IMR-90 (cell line): ENCODE results near the gene CCR3. TPM values are rescaled to one million over a fixed set of nuclear protein-coding genes. Genes with fewer than 3 reads are reported as not detected.

Experiments used
- ATAC-seq: fragments of 200-7000 bp; cut with Tn5 transposase; 2 replicates; pipeline ENCODE4 v1.9.1; 2020; ENCODE audit warnings: low read depth, mild to moderate bottlenecking, moderate library complexity
- BruUV-seq: library from RNA; stranded (reverse); fragments of 400-500 nt; replicated peaks from 2 replicates; lab custom pipeline; 2021; lab: Mats Ljungman, UMichigan
- CTCF ChIA-PET: fragments of 300-600 bp; formaldehyde crosslinking; extraction: SDS; loops from one replicate; lab custom pipeline; 2021; ENCODE audit warnings: antibody characterized with exemption; lab: Yijun Ruan, JAX
- POLR2A ChIA-PET: fragments of 300-600 bp; sonication (Branson Sonifier 250); formaldehyde crosslinking; loops from one replicate; lab custom pipeline; 2022; ENCODE audit warnings: antibody characterized with exemption; ENCODE audit not compliant: unreplicated experiment; lab: Charles Lee
- DNase-seq: peaks from one replicate; pipeline ENCODE4 v3.0.0; 2013
- H2AFZ ChIP-seq: replicated peaks from 2 replicates; pipeline ENCODE3; 2013; ENCODE audit warnings: low read length, mild to moderate bottlenecking; ENCODE audit not compliant: poor library complexity
- H2AK5ac ChIP-seq: 2 replicates; pipeline ENCODE4 v1.6.1; 2013; ENCODE audit warnings: low read depth, low read length, inconsistent platforms
- H2AK9ac ChIP-seq: replicated peaks from 2 replicates; pipeline ENCODE3; 2013; ENCODE audit warnings: mild to moderate bottlenecking, low read depth, low read length, moderate library complexity; ENCODE audit not compliant: poor library complexity
- H2BK120ac ChIP-seq: 2 replicates; pipeline ENCODE4 v1.6.1; 2013; ENCODE audit warnings: low read depth, low read length, inconsistent platforms
- H2BK15ac ChIP-seq: 3 replicates; pipeline ENCODE4 v1.6.1; 2013; ENCODE audit warnings: low read depth, low read length, inconsistent platforms
- H2BK20ac ChIP-seq: 2 replicates; pipeline ENCODE4 v1.6.1; 2013; ENCODE audit warnings: low read depth, mild to moderate bottlenecking, inconsistent platforms, low read length, moderate library complexity
- H2BK5ac ChIP-seq: 2 replicates; pipeline ENCODE4 v1.6.1; 2013; ENCODE audit warnings: mild to moderate bottlenecking, low read depth, low read length, inconsistent platforms; ENCODE audit not compliant: poor library complexity, severe bottlenecking
- H3K14ac ChIP-seq: replicated peaks from 2 replicates; pipeline ENCODE4 v1.6.1; 2013; ENCODE audit warnings: low read depth, low read length, inconsistent platforms
- H3K18ac ChIP-seq: 2 replicates; pipeline ENCODE4 v1.6.1; 2013; ENCODE audit warnings: low read depth, low read length, control low read depth
- H3K23ac ChIP-seq: 2 replicates; pipeline ENCODE4 v1.6.1; 2013; ENCODE audit warnings: low read depth, low read length, inconsistent platforms
- H3K27ac ChIP-seq: 2 replicates; pipeline ENCODE4 v1.5.1; 2013; ENCODE audit warnings: mild to moderate bottlenecking, control low read depth, low read length; ENCODE audit not compliant: insufficient read depth
- H3K27me3 ChIP-seq: 2 replicates; pipeline ENCODE4 v1.6.1; 2013; ENCODE audit warnings: low read length; ENCODE audit not compliant: control insufficient read depth, insufficient read depth
- H3K36me3 ChIP-seq: 2 replicates; pipeline ENCODE4 v1.6.1; 2013; ENCODE audit warnings: low read length, mixed read lengths; ENCODE audit not compliant: control insufficient read depth, insufficient read depth
- H3K4ac ChIP-seq: 2 replicates; pipeline ENCODE4 v1.6.1; 2013; ENCODE audit warnings: low read depth, low read length, inconsistent platforms
- H3K4me1 ChIP-seq: 2 replicates; pipeline ENCODE4 v1.6.1; 2013; ENCODE audit warnings: low read length, mixed read lengths; ENCODE audit not compliant: control insufficient read depth, insufficient read depth
- H3K4me2 ChIP-seq: 2 replicates; pipeline ENCODE4 v1.6.1; 2013; ENCODE audit warnings: low read depth, mild to moderate bottlenecking, control low read depth, low read length, moderate library complexity
- H3K4me3 ChIP-seq: 2 replicates; pipeline ENCODE4 v1.5.1; 2013; ENCODE audit warnings: low read depth, mild to moderate bottlenecking, control low read depth, low read length, moderate library complexity; ENCODE audit not compliant: insufficient read depth
- H3K56ac ChIP-seq: 2 replicates; pipeline ENCODE4 v1.6.1; 2013; ENCODE audit warnings: low read length, inconsistent platforms; ENCODE audit not compliant: insufficient read depth; ENCODE audit errors: extremely low read depth
- H3K79me1 ChIP-seq, 2 experiments: 2 replicates each; pipeline ENCODE4 v1.6.1; 2013; ENCODE audit warnings: low read length in 2 of 2, inconsistent platforms in 1 of 2, low read depth in 1 of 2
- H3K9ac ChIP-seq: 2 replicates; pipeline ENCODE4 v1.6.1; 2013; ENCODE audit warnings: low read depth, low read length, control low read depth
- H3K9me1 ChIP-seq: 2 replicates; pipeline ENCODE4 v1.6.1; 2013; ENCODE audit warnings: low read length, inconsistent platforms; ENCODE audit not compliant: insufficient read depth
- H3K9me3 ChIP-seq: 2 replicates; pipeline ENCODE4 v1.6.1; 2013; ENCODE audit warnings: low read length; ENCODE audit not compliant: control insufficient read depth, insufficient read depth
- H4K20me1 ChIP-seq: 2 replicates; pipeline ENCODE4 v1.6.1; 2013; ENCODE audit warnings: low read length, inconsistent platforms; ENCODE audit not compliant: insufficient read depth
- H4K5ac ChIP-seq: 2 replicates; pipeline ENCODE4 v1.6.1; 2013; ENCODE audit warnings: mild to moderate bottlenecking, low read depth, low read length, control low read depth
- H4K8ac ChIP-seq, 2 experiments: 2 replicates each; pipeline ENCODE4 v1.6.1; 2013; ENCODE audit warnings: low read depth in 2 of 2, low read length in 2 of 2, control low read depth in 1 of 2, inconsistent platforms in 1 of 2
- H4K91ac ChIP-seq: 2 replicates; pipeline ENCODE4 v1.6.1; 2013; ENCODE audit warnings: low read depth, low read length, inconsistent platforms; ENCODE audit not compliant: insufficient read depth
- BHLHE40 ChIP-seq: fragments of 150-350 bp; IDR thresholded peaks from 2 replicates; pipeline ENCODE4 v1.6.1; 2016; ENCODE audit warnings: mild to moderate bottlenecking, low read depth, low read length
- CEBPB ChIP-seq: IDR thresholded peaks from 2 replicates; pipeline ENCODE4 v1.6.1; 2012; ENCODE audit warnings: low read depth, low read length, improper control_type of control experiment
- CHD1 ChIP-seq: IDR thresholded peaks from 2 replicates; pipeline ENCODE4 v1.6.1; 2012; ENCODE audit warnings: low read depth, low read length, improper control_type of control experiment
- CTCF ChIP-seq: conservative IDR thresholded peaks from 2 replicates; pipeline ENCODE4 v1.5.1; 2012; ENCODE audit warnings: mild to moderate bottlenecking, low read depth, low read length, improper control_type of control experiment
- ELK1 ChIP-seq: fragments of 150-350 bp; IDR thresholded peaks from 2 replicates; pipeline ENCODE4 v1.6.1; 2016; ENCODE audit warnings: low read depth, mild to moderate bottlenecking, low read length, moderate library complexity, borderline replicate concordance
- FOS ChIP-seq: fragments of 150-350 bp; IDR thresholded peaks from 2 replicates; pipeline ENCODE4 v1.6.1; 2016; ENCODE audit warnings: low read depth, low read length
- MAFK ChIP-seq: IDR thresholded peaks from 2 replicates; pipeline ENCODE4 v1.6.1; 2012; ENCODE audit warnings: low read depth, low read length, improper control_type of control experiment
- MXI1 ChIP-seq: IDR thresholded peaks from 2 replicates; pipeline ENCODE4 v1.6.1; 2012; ENCODE audit warnings: low read depth, mild to moderate bottlenecking, low read length, moderate library complexity, borderline replicate concordance
- NFE2L2 ChIP-seq: fragments of 150-350 bp; IDR thresholded peaks from 2 replicates; pipeline ENCODE4 v1.6.1; 2016; ENCODE audit warnings: low read depth, mild to moderate bottlenecking, low read length
- RAD21 ChIP-seq: IDR thresholded peaks from 2 replicates; pipeline ENCODE4 v1.6.1; 2012; ENCODE audit warnings: low read length, improper control_type of control experiment
- RCOR1 ChIP-seq: IDR thresholded peaks from 2 replicates; pipeline ENCODE4 v1.6.1; 2012; ENCODE audit warnings: mild to moderate bottlenecking, low read length, improper control_type of control experiment; ENCODE audit not compliant: insufficient replicate concordance
- RFX5 ChIP-seq: IDR thresholded peaks from 2 replicates; pipeline ENCODE4 v1.8.0; 2012; ENCODE audit warnings: low read depth, mild to moderate bottlenecking, low read length, moderate library complexity
- SMC3 ChIP-seq: fragments of 150-350 bp; IDR thresholded peaks from 2 replicates; pipeline ENCODE4 v1.6.1; 2016; ENCODE audit warnings: low read depth, mild to moderate bottlenecking, antibody characterized with exemption, low read length, moderate library complexity
- USF2 ChIP-seq: fragments of 150-350 bp; IDR thresholded peaks from 2 replicates; pipeline ENCODE4 v1.6.1; 2017; ENCODE audit warnings: mild to moderate bottlenecking, antibody characterized with exemption, low read length, low read depth
- WGBS, 2 experiments: methylation state at CpG; one replicate each; pipeline versions ENCODE4 v1.1.5 to v1.1.7; 2013; ENCODE audit warnings: missing lambda C conversion rate in 2 of 2; ENCODE audit not compliant: insufficient read length in 1 of 2; ENCODE audit errors: extremely low coverage in 2 of 2; 5-methylcytosine and 5-hydroxymethylcytosine counted together
- dilution Hi-C: fragments of 300-500 bp; cut with HindIII; formaldehyde crosslinking; loops from one replicate; pipeline ENCODE4 v1.14.3; 2018; ENCODE audit warnings: low sequenced_read_pairs; ENCODE audit not compliant: unreplicated experiment
- in situ Hi-C: fragments of 300-500 bp; cut with MboI; formaldehyde crosslinking; loops from 3 replicates; pipeline ENCODE4 v1.14.3; 2019; ENCODE audit warnings: low sequenced_read_pairs, inconsistent platforms, mixed read lengths
- intact Hi-C: fragments of 100-400 bp; cut with micrococcal nuclease; formaldehyde crosslinking; loops from 2 replicates; pipeline ENCODE4 v1.10.0; 2022
- polyA plus RNA-seq, 3 experiments: library from polyadenylated mRNA; depleted of rRNA; stranded (reverse); fragments of >200 nt; gene quantifications; 2 replicates each; pipeline ENCODE4 v1.2.3, GENCODE V29; 2012; ENCODE audit warnings: low replicate concordance in 1 of 3
- total RNA-seq: library from RNA; depleted of rRNA; stranded (reverse); fragments of >200 nt; gene quantifications from 2 replicates; pipeline ENCODE4 v1.2.3, GENCODE V29; 2012

Gene CCR3
- total and polyA plus RNA-seq, 2 of the 4 experiments (the other 2 are of a cell fraction), result not detected

GRCh38 chr3:46261926-46262594 lies 19.8 kb downstream of the CCR3 start:
- no peaks in the 10 kb centered on the region for H4K20me1 ChIP-seq
- H3K9me1 ChIP-seq, result no peaks in the 10 kb centered on the region
- no peak; the same call in 1 of the 2 replicates for ATAC-seq
- no CpG with 5 or more reads among the region's 5 CpGs for WGBS, 2 experiments
- H3K4me1 ChIP-seq, result no peaks in the 10 kb centered on the region
- no peak overlapping the region for H4K8ac ChIP-seq
- ChIA-PET CTCF (no interaction called here), POLR2A (no interaction called here)
- no peak overlapping the region for H3K23ac ChIP-seq
- no peaks in the 10 kb centered on the region for H3K79me1 ChIP-seq
- no TSS peak for BruUV-seq
- H3K9ac ChIP-seq, result no peak overlapping the region
- no peak overlapping the region for H2BK120ac ChIP-seq
- H3K9me3 ChIP-seq, result no peaks in the 10 kb centered on the region
- no peak overlapping the region for H2AK5ac ChIP-seq
- DNase-seq, result peak; percentile 4
- no peak overlapping the region for H3K56ac ChIP-seq
- no peak overlapping the region for H3K4me3 ChIP-seq
- in situ Hi-C loops, result no loop called here
- H2AK9ac ChIP-seq, result no peak overlapping the region
- H3K36me3 ChIP-seq, result no peaks in the 10 kb centered on the region
- peaks cover 9% of the 10 kb centered on the region for H3K27me3 ChIP-seq
- H2BK15ac ChIP-seq, result no peak overlapping the region
- no peak overlapping the region for H2AFZ ChIP-seq
- no peak overlapping the region for H3K27ac ChIP-seq
- TF ChIP-seq CEBPB, result no peak
- no peak for TF ChIP-seq MXI1
- no peak for TF ChIP-seq MAFK
- no peak for TF ChIP-seq USF2
- no peak for TF ChIP-seq BHLHE40
- no peak for TF ChIP-seq RCOR1
- TF ChIP-seq FOS, result no peak
- TF ChIP-seq CTCF, result no peak
- no peak for TF ChIP-seq RAD21
- no peak for TF ChIP-seq RFX5
- TF ChIP-seq ELK1, result no peak
- no peak for TF ChIP-seq NFE2L2
- TF ChIP-seq SMC3, result no peak
- no peak for TF ChIP-seq CHD1
- no peak overlapping the region for H4K5ac ChIP-seq
- H2BK20ac ChIP-seq, result no peak overlapping the region
- dilution Hi-C loops, result no loop called here
- intact Hi-C loops, result no loop called here
- no peak overlapping the region for H3K14ac ChIP-seq
- H3K4me2 ChIP-seq, result peak overlapping the region; percentile 66
- H3K18ac ChIP-seq, result no peak overlapping the region
- H2BK5ac ChIP-seq, result no peak overlapping the region
- no peak overlapping the region for H3K4ac ChIP-seq
- no peak overlapping the region for H4K91ac ChIP-seq
